Measurements from ENCODE around the gene GSTA1.
"Not testable (repeated sequence)": the region's sequence is repeated elsewhere in the genome, so short reads cannot be mapped to it uniquely, and the experiment has no call there.

DNA sequence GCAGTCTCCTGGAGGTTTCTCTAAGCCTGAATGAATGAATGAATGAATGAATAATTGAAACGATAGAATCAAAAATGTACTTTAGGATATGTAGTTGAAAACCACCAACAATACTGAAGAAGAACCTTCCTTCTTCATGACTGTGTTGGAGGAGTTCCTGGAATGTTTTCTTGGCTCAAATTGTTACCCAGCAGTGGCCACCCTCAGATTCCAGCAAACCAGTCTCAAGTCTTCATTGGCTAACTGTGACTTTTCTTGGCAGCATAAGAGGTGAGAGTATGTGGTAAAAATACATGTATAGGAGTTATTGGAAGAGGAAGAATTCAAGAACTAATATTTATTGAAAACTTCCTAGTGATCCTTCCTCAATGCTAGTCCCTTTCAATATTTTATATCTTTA, 4.3 kb downstream of the GSTA1 start:
- TF ChIP-seq, protein P1, sequence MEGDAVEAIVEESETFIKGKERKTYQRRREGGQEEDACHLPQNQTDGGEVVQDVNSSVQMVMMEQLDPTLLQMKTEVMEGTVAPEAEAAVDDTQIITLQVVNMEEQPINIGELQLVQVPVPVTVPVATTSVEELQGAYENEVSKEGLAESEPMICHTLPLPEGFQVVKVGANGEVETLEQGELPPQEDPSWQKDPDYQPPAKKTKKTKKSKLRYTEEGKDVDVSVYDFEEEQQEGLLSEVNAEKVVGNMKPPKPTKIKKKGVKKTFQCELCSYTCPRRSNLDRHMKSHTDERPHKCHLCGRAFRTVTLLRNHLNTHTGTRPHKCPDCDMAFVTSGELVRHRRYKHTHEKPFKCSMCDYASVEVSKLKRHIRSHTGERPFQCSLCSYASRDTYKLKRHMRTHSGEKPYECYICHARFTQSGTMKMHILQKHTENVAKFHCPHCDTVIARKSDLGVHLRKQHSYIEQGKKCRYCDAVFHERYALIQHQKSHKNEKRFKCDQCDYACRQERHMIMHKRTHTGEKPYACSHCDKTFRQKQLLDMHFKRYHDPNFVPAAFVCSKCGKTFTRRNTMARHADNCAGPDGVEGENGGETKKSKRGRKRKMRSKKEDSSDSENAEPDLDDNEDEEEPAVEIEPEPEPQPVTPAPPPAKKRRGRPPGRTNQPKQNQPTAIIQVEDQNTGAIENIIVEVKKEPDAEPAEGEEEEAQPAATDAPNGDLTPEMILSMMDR (IDR thresholded peaks at IDR 0.05): not testable (repeated sequence)
- TF ChIP-seq POLR2A (IDR thresholded peaks at IDR 0.05): not testable (repeated sequence)

Data from right lobe of liver (tissue), 4 donors.